SIG-M5 (cell line): ENCODE results near the gene ZC3H7B.
"Not testable (repeated sequence)": the region's sequence is repeated elsewhere in the genome, so short reads cannot be mapped to it uniquely, and the experiment has no call there.

Source experiments
- DNase-seq: peaks from one replicate; lab custom pipeline; 2025; lab: John Stamatoyannopoulos, UW

ZC3H7B gene, protein sequence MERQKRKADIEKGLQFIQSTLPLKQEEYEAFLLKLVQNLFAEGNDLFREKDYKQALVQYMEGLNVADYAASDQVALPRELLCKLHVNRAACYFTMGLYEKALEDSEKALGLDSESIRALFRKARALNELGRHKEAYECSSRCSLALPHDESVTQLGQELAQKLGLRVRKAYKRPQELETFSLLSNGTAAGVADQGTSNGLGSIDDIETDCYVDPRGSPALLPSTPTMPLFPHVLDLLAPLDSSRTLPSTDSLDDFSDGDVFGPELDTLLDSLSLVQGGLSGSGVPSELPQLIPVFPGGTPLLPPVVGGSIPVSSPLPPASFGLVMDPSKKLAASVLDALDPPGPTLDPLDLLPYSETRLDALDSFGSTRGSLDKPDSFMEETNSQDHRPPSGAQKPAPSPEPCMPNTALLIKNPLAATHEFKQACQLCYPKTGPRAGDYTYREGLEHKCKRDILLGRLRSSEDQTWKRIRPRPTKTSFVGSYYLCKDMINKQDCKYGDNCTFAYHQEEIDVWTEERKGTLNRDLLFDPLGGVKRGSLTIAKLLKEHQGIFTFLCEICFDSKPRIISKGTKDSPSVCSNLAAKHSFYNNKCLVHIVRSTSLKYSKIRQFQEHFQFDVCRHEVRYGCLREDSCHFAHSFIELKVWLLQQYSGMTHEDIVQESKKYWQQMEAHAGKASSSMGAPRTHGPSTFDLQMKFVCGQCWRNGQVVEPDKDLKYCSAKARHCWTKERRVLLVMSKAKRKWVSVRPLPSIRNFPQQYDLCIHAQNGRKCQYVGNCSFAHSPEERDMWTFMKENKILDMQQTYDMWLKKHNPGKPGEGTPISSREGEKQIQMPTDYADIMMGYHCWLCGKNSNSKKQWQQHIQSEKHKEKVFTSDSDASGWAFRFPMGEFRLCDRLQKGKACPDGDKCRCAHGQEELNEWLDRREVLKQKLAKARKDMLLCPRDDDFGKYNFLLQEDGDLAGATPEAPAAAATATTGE

DNA sequence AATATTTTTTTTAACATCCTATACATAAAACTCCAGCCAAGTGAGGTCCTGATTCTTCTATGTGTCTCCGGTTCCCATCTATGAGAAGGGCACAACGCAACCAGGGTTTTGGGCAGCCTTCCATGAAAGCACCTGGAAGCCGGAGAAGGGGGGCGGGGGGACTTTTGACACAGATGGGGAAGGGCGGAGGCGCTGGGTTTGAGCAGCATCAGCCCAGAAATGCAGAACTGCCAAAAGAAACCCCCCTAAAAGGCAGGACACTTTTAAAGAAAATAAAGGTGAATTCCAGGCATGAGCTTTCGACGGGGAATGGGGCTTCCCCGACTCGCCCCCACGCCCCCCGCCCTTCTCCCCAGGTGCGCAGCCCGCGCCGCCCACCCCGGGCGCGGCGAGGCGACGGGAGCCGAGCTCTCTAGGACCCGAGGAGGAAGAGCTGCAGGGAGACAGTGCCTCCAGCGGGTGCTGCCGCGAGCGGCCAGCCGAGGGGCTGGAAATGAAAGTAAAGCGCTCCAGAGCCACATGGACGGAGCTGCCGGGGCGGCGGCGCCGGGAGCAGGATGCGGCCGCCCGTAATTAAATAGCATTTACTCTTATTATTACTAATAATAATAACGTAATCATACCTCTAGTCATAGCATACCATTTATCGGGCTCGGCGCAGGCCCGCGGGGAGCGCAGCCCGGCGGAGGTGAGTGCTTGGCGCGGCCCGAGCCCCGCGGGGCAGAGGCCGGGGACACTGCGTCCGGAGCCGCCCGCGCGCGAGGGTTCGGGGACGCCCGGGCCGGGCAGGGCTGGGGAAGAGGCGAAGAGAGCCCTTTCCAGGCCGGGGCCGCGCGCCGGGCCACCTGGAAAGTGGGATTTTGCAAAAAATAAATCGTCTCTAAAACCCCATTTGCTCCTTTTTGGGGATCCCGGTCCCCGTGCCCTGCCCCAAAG, at the start of gene ZC3H7B:
ZC3H7B (plus strand) TSS at position 441 of the 936 bp plus-strand sequence. CDS start 19,136 bp downstream, outside the sequence.
- no peak for DNase-seq

DNA sequence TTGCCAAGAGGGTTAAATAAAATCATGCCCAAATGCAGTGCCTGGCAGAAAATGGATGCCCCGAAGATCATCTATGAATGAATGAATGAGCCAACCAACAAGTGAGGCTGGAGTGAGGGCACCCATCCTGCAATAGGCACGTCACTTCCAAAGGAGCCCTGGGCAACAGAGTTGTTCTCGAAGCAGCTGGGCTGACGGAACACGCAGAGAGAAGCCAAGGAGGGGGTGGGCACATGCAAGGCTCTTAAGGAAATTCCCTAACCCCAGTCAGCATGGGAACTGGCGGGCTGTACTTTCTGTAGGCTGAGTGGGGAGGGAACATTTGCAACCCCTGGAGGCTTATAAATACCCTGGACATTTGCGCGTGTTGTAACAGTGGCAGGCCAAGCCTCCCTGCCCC, 49.0 kb upstream of the ZC3H7B start:
- DNase-seq: no peak

DNA sequence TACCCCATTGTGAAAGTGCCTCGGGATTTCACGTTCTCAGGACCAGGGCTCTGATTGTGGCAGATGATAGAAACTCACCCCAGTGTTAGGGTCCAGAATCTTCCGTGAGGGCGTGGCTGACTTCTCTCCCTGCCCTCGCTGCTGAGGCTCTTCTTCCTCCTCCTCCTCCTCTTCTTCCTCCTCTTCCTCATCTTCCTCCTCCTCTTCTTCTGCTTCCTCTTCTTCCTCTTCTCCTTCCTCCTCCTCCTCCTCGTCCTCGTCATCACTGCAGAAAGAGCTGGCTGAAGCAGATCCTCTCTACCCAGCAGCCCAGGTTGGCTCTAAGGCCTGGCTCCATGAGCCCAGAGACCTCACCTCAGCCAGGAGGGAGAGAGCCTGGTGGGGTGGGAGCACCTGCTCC, 47.1 kb upstream of the ZC3H7B start:
- no peak for DNase-seq

DNA sequence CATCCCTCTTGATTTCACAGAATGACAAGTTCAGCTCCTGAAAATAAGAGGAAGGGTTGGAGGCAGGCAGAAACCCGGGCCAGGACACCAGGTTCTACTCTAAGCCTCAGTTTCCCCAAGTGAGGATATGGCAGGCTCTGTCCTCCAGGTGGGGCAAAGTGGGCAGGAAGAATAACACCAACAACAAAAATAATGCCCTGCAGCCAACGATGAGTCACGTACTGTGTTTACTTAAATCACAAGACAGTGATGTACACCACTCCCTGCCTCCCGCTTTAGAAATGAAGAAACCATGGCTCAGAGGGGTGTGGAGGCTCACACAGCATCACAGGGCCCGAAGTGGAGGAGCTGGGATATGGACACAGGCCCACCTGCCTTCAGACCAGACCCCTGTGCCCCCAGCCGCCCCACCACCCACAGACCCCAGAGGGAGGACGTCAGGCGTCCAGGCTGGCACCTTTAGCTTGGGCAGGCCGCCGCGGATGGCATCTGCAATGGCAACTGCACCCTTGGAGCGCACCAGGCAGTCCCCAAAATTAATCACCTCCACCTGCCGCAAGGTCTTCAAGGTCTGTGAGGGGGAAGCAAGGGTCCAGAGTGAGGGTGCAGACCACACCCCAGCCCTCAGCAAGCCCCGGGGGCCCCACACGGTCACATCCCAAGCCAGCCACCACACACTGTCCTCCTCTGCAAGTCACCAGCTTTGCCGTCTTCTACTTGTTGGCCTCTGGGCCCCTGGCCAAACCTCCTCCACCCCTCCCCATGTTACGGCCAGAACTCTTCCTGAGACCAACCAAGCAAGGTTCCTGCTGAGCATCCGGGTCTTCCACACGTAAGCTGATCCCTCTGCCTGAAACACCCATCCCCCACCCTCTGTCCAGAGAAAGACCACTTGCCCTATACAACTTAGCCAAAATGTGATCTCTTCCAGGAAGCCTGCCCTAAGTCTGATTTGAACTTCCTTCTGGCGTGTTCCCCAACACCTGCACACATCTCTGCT, 44.8 kb upstream of the ZC3H7B start:
- DNase-seq: no peak

DNA sequence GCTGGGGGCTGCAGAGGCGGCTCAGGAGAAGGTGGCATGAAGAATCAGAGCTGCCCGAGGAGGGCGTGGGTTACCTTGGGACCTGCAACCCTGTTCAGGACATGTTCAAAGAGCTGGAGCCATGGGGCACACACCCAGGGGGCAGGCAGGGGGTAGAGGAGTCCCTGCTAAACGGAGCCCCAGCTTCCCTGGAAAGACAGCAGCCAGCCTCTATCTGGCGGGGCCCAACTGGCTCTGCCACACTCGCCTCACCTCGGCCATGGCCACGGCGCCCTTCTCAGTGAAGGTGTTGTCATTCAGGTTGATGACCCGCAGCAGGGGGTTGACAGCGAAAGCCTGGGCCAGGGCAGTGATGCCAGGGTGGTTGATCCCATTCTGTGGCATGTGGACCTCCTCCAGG, 43.6 kb upstream of the ZC3H7B start:
- no peak for DNase-seq

DNA sequence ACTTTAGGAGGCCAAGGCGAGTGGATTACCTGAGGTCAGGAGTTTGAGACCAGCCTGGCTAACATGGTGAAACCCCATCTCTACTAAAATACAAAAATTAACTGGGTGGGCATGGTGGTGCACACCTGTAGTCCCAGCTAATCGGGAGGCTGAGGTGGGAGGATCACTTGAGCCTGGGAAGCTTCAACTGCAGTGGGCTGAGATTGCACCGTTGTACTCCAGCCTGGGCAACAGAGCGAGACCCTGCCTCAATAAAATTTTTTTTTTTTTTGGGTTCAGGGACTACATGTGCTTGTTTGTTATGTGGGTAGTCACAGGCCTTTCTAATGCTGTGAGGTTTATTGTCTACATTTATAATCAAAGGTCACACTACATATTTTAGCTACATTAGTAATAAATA, 41.6 kb upstream of the ZC3H7B start:
- DNase-seq: not testable (repeated sequence)

DNA sequence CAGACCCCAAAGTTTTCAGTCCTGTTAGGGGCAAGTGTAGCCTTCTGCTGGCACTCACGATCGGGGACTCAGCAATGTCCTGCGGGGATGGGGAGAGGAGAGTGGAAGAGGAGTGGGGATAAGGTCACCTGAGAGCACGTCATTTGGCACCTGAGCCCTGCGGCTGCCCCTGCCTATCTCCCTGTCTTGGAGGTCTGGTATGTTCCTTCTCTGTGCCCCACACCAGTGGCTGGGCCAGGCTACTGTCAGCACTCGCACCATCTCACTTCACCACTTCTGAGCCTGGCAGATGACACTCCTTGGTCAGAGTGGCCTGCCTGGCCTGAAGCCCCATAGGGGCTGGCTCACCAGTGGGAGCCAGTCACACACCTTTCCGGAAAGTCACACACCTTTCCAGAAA, 40.5 kb upstream of the ZC3H7B start:
- no peak for DNase-seq

DNA sequence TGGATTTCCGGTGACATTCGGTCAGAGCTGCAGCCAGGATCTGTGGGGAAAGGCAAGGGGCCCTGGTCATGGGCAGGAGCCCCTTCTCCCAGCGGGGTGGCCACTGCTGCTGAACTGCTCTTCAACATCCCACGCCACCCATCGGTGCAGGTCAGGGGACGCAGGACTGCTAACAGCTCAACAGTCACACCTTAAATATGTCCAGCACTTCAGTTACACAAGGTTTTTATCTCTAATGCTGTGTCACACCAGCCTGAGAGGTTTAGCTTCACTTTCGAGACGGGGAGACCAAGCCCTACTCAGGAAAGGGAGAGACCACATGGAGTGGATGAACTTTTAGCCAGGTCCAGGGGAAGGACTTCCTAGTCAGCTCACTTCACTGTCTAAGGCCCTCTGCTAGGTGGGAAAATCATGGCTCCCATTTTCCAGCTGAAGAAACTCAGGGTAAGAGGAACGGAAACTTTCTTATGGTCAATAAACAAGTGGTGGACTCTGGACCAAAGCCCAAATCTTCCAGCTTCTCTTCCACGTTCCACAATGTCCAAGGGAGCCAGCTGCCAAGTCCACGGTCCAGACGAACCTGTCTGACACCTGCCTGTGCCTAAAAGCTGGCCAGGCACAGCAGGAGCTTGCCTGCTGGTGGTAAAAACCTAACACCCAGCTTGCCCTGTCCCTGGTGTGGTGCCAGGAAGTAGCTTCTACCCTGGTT, 39.6 kb upstream of the ZC3H7B start:
- no peak for DNase-seq

DNA sequence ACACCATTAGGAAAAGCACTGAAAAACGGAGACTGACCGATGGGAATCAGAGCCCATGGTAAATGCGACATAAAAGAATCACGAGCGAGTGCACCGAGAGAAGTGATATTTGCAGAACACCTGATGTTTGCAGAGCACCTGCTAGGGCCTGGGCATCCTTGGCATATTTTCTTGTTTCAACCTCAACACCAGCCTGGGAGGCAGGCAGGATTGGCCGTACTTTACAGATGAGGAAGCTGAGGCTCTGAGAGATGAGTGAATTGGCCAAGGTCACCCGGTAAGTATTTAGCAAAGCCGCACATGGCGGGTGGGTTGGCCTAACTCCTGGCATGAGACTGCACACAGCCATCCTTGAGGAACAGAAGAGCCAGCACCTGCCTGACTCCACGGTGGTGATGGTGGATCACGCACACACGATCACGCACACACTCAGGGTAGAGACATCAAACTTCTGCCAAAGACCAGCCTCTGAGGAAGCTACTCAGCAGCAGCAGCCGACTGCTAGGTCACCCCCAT, 39.0 kb upstream of the ZC3H7B start:
- no peak for DNase-seq

DNA sequence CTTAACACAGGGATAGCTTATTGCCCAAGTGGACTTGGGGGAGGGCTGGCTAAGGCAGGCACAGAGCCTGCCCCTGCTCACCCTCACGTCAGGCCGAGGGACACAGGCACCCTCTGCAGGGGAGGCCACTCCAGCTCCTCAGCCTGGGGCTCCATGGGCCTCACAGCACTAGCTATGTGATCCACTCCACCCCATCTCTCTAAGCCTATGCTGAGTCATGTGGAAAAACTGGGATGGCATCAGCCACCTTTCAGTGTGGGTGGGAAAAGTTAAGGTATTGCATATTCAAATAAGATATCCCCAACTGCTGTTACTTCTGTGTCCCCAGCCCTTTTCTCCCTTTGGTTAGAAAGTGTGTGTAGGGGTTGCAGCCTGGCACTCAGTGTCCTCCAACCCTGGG, 37.6 kb upstream of the ZC3H7B start:
- no peak for DNase-seq

DNA sequence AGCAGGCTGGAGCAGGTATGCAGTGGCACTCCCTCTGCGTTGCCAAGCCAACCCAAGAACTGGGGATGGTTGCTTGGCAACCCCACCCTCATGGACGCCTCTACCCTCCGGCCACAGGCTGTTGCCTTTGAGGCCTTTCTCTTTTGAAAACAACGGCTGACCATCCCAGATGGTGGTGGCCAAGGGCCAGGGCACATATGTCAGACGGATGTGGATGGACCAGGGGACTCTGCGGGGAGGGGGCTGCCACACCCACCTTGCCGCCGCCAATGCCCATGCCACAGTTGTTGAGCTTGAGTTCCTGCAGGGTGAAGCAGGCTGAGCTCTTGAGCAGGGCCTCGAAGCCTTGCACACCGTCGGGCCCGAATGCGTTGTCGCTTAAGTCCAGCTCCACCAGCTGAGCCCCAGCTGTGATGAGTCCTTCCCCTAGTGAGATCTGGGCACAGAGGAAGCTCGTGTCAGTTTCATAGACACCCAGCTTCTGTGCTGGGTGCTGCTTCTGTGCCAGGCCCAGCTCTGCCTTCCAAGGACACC, 36.9 kb upstream of the ZC3H7B start:
- DNase-seq: no peak

DNA sequence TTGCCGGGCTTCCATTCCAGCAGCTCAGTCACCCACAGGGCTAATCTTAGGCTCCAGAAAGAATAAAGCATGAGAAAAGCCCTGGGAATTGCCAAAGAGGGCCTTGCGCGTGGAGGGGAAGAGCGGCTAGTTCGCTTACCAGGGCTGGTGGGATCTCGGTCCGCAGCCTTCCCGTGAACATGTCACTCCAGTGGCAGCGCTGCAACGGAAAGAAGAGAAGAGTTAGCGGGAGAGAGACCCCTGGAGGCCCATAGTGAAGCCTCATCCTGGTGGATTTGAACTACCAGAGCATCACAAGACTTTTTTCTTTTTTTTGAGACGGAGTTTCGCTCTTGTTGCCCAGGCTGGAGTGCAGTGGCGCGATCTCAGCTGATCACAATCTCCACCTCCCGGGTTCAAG, 33.4 kb upstream of the ZC3H7B start:
- DNase-seq: no peak

DNA sequence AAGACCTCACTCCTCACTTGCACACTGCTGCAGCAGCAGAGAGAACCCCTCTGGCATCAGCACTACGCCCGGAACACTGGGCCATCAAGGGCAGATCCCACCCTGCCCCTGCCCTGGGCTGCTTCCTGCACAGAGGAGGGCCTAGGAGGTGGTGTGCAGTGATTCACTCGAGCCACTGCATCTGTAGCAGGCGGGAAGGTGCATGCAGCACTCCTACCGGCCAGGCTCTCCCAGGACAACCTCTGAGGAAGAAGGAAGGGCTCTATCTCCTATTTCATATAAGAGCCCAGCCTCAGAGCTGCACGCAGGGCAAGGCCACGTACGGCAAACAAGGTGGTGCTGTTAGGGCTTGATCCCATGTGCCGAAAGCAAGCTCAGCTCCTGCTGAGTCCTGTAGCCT, 29.5 kb upstream of the ZC3H7B start:
- no peak for DNase-seq

DNA sequence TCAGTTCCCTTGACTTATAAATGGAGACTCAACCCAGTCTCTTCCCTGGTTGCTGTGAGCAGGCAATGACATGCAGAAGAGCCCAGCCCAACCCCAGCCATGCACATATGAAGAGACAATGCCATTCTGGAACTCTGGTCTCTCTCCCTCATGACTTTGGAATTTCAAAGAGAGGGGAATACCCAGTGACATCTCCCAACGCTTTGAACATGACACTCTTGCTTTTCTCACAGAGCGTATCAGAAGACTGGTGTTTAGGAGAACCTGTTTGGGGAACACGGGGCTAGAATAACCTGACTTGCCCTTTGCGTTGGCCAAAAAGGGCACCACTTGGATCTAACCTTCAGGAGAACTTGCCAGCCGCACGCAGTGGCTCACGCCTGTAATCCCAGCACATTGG, 28.2 kb upstream of the ZC3H7B start:
- no peak for DNase-seq

DNA sequence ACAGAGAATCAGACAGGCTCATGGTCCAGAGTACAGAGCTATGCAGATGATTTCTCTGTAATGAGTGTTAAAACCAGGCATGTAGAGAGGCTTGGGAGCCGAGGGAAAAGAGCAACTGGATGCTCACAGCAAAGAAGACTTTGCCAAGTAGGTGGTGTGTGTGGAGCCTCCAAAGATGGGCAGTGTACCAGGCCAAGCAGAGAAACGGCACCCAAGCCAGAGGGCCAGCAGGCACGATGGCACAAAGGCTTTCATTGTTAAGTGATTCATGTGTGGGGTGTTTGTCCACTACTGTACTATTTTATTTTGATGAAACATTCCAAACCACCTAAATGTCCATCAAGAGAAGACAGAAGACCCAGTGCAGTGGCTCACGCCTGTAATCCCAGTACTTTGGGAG, 26.5 kb upstream of the ZC3H7B start:
- DNase-seq: no peak

DNA sequence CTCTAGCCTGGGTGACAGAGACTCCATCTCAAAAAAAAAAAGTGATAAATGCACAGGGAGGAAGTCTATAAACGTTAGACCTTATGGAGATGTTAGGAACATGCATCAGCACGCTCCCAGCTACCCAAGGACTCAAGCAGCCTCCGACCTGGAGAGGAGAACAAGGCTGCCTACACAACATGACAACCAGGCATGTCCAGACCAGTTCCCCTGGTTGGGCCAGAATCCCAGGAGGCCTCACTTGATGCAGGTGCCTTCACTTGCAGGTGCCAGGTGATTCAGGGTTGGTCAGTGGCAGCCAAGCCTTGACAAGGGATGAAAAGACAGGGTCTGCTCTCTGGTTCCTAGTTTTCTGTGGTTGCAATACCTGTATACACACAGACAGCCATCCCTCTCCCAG, 21.3 kb upstream of the ZC3H7B start:
- DNase-seq: no peak

DNA sequence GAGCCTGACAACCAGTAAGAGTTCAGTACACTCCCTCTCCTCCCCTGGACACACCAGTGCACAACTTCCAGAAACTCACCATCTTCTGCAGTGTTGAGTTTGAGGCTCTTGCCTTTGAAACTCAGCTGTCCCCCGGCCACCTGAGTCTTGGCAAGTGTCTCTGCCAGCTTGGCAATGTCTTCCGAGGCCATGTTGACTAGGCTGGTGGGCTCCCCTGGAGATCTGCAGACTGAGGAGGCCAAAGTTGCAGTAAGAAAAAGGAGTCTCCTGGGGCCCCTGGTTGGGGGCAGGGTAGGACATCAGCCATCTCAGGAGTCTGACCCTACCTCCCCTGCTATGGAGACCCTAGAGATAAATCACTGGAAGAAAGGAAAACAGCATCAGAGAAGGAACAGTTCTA, 20.5 kb upstream of the ZC3H7B start:
- no peak for DNase-seq

DNA sequence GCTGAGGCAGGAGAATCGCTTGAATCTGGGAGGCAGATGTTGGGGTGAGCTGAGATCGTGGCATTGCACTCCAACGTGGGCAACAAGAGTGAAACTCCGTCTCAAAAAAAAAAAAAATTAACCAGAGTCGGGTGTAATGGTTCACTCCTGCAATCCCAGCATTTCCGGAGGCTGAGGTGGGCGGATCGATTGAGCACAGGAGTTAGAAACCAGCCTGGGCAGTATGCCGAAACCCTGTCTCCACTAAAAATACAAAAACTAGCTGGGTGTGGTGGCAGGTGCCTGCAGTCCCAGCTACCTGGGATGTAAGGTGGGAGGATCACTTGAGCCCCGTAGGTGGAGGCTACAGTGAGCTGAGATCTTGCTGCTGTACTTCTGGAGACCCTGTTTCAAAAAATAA, 16.9 kb upstream of the ZC3H7B start:
- DNase-seq: no peak

DNA sequence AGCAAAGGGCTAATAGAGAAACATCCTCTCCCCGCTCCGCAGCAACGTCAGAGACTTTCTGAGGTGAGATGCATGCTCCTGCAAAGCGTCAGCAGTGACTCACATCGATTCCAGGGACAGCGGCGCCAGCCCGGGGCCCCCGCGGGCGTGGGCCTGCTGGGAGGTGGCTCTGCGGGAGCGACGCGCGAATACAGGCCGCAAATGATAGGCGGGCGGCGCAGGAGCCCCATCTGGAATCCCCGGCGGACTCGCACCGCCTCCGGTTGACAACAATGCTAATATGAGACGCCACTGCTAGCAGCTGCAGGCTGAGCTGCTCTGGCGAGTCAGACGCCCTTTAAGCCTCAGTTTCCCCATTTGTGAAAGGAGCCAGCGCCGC, 15.9 kb upstream of the ZC3H7B start:
- DNase-seq: peak; percentile 25
